GM13977 (cell line): ENCODE measurements around the gene ZFP36L2.

Experiments used
- DNase-seq: peaks from one replicate; pipeline ENCODE4 v3.0.0; 2012; ENCODE audit warnings: low spot score
- CTCF ChIP-seq: IDR thresholded peaks from 2 replicates; pipeline ENCODE4 v1.5.1; 2012; ENCODE audit warnings: mild to moderate bottlenecking, control low read depth; ENCODE audit not compliant: insufficient read depth; ENCODE audit errors: extremely low read depth, missing control alignments
- in situ Hi-C: fragments of 300-500 bp; cut with MboI; formaldehyde crosslinking; loops from one replicate; pipeline ENCODE4 v1.12.0; 2022; ENCODE audit warnings: low sequenced_read_pairs, low pct_unique_long_range_greater_than_20kb, mixed read lengths, inconsistent platforms; ENCODE audit not compliant: unreplicated experiment

The ZFP36L2 gene, protein sequence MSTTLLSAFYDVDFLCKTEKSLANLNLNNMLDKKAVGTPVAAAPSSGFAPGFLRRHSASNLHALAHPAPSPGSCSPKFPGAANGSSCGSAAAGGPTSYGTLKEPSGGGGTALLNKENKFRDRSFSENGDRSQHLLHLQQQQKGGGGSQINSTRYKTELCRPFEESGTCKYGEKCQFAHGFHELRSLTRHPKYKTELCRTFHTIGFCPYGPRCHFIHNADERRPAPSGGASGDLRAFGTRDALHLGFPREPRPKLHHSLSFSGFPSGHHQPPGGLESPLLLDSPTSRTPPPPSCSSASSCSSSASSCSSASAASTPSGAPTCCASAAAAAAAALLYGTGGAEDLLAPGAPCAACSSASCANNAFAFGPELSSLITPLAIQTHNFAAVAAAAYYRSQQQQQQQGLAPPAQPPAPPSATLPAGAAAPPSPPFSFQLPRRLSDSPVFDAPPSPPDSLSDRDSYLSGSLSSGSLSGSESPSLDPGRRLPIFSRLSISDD

DNA sequence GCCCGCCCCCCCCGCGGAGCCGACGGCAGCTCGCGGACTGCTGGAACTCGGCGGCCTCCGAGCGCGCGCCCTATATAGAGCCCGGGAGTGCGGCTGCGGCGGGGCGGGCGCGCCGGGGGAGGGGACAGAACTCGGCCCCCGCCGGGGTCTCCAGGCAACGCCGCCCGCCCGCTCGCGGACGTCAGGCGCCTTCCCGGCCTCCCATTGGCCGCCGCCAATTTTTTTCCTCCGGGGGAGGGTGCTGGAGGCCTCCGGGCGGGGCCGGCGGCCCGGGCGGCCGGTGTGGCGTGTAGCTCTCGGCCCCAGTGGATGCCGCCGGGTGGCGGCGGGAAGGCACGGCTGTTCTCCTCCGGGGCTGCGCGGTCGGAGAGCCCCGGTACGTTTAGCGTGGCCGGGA is at the start of gene ZFP36L2:
Gene ZFP36L2 (minus strand): TSS at position 49 of the 397 bp plus-strand sequence. CDS start 291 bp downstream, outside the sequence.
- TF ChIP-seq CTCF = no peak
- DNase-seq = peak; percentile 99
- in situ Hi-C loops = loop anchor here (5.0 to 25.0 kb wide), 4 partner anchors 62 to 264 kb away; no protein-coding TSS in a partner anchor

- in situ Hi-C loops = no loop called here
- no peak for TF ChIP-seq CTCF
- no peak for DNase-seq
Measured at GRCh38 chr2:43274721-43275120, 48.3 kb upstream of the ZFP36L2 start.

DNA sequence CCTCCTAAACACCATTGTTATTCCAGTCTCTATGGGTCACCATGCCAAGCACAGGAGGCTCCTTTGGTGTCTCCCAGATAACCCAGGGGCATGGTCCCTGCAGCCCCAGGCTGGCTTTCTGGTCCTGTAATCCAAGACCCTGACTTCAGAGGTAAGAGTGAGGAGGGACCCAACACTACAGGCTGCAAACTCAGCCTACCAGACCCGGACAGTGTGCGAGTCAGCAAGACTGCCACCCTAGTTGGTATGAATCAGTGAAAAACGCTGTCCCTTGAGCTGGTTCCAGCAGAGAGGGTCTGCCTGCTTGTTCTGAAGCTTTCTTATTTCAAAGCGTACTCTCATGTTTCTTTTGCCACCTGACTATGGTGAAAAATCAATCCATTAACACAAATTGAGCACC is 47.6 kb upstream of the ZFP36L2 start:
- no peak for TF ChIP-seq CTCF
- in situ Hi-C loops = no loop called here
- no peak for DNase-seq

DNA sequence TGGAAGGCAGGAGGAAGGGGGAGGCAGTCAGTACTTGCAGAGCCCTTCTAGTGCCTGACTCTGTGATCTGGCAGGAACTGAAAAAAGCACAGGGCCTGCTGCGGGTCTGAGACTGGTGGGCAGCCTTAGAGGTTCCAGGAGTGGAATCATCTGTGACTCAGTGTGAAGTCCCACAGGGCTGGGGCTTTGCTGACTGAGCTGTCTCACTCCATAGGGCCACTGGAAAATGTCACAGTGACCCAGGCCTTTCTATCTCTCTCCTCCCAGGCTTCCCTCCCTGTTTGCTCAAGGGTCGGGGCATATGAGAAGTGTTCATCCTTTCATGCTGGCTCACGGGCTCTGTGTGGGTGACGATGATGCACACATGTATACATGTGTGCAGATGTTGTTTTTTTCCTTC is 47.1 kb upstream of the ZFP36L2 start:
- TF ChIP-seq CTCF = no peak

DNA sequence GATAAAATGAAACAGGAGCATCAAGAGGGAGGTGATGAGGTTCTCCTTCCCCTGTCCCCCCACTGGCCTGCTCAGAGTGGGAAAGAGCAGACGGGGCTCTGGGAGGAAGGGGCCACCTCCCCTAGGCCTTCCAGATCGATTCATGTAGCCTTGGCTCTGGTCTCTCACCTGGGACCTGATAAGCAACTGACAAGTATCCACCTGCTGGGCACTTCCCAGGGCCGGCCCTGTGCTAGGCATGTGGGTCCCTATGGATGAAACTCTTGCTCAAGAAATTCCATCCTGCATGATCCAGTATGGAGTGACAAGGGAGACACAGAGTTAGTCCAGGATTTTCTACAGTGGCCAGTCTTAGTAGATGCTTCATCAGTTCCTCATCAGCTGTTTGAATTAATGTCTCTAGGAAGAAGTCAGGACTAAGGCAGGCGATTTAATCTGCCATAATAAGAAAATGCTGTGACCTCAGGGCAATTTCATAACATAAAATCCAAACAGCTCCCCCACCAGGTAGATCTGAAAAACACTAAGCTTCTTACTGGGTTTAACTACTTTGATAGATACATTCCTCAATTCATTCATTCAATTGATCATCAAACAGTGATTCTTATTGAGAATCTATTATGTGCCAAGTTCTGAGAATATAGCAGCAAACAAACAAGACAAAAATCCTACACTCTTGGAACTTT is 44.7 kb upstream of the ZFP36L2 start:
- no peak for TF ChIP-seq CTCF
- in situ Hi-C loops = no loop called here

More for the DNA sequence above, 47.1 kb upstream of the ZFP36L2 start:
- DNase-seq = no peak
- in situ Hi-C loops = no loop called here

GRCh38 chr2:43270461-43270860 is 44.1 kb upstream of the ZFP36L2 start:
- in situ Hi-C loops = no loop called here
- no peak for TF ChIP-seq CTCF
- no peak for DNase-seq

More for the DNA sequence above, 44.7 kb upstream of the ZFP36L2 start:
- no peak for DNase-seq
